H1 (cell line): Measurements from ENCODE around the gene HUWE1. TPM values are rescaled to one million over a fixed set of nuclear protein-coding genes. Genes with fewer than 3 reads are reported as not detected.

ENCODE experiments used
- CTCF ChIA-PET: fragments of 300-600 bp; sonication (Branson Sonifier 250); formaldehyde crosslinking; loops from one replicate; lab custom pipeline; 2021; ENCODE audit not compliant: partially characterized antibody; lab: Charles Lee
- POLR2A ChIA-PET: fragments of 300-600 bp; sonication (Branson Sonifier 250); formaldehyde crosslinking; loops from one replicate; lab custom pipeline; 2021; ENCODE audit warnings: inconsistent platforms; ENCODE audit not compliant: partially characterized antibody; lab: Charles Lee
- DNase-seq, 2 experiments: peaks; one replicate each; pipeline versions ENCODE4 v3.0.0 to v3.0.0-alpha.2; 2010 to 2022; ENCODE audit warnings: low spot score in 2 of 2, low read depth in 1 of 2, mixed read lengths in 1 of 2
- FAIRE-seq: peaks from 2 replicates; lab custom pipeline; 2011; peaks lifted over from hg19 to GRCh38; lab: Jason Lieb, UNC
- H2AFZ ChIP-seq: 2 replicates; pipeline ENCODE4 v1.8.1; 2012; ENCODE audit warnings: low read length, inconsistent platforms
- H2AK5ac ChIP-seq: 2 replicates; pipeline ENCODE4 v1.6.1; 2013; ENCODE audit warnings: low read depth, low read length
- H2BK120ac ChIP-seq: replicated peaks from 2 replicates; pipeline ENCODE3; 2013; ENCODE audit warnings: low read depth, low read length, inconsistent platforms
- H2BK12ac ChIP-seq: 2 replicates; pipeline ENCODE4 v1.6.1; 2013; ENCODE audit warnings: low read depth, low read length
- H2BK15ac ChIP-seq: 2 replicates; pipeline ENCODE4 v1.6.1; 2013; ENCODE audit warnings: low read length
- H2BK20ac ChIP-seq: 2 replicates; pipeline ENCODE4 v1.6.1; 2013; ENCODE audit warnings: low read length
- H2BK5ac ChIP-seq: 2 replicates; pipeline ENCODE4 v1.6.1; 2013; ENCODE audit warnings: low read depth, low read length
- H3K14ac ChIP-seq: 2 replicates; pipeline ENCODE4 v1.6.1; 2013; ENCODE audit warnings: inconsistent platforms; ENCODE audit not compliant: insufficient read length
- H3K18ac ChIP-seq: 2 replicates; pipeline ENCODE4 v1.6.1; 2013; ENCODE audit warnings: low read length; ENCODE audit errors: extremely low read depth
- H3K23ac ChIP-seq: 2 replicates; pipeline ENCODE4 v1.6.1; 2013; ENCODE audit warnings: inconsistent platforms; ENCODE audit not compliant: insufficient read length
- H3K23me2 ChIP-seq: 2 replicates; pipeline ENCODE4 v1.6.1; 2013; ENCODE audit warnings: low read depth, low read length
- H3K27ac ChIP-seq: 2 replicates; pipeline ENCODE4 v1.6.1; 2011; ENCODE audit warnings: low read depth, low read length, inconsistent platforms
- H3K27me3 ChIP-seq, 4 experiments: replicated peaks in 1 of 4; 1 replicate in 1 of 4; 2 replicates in 3 of 4; pipeline versions ENCODE4 v1.6.1 to v1.8.1; 2011 to 2013; ENCODE audit warnings: low read length in 3 of 4, mild to moderate bottlenecking in 3 of 4, inconsistent platforms in 2 of 4, mixed read lengths in 2 of 4, moderate library complexity in 1 of 4; ENCODE audit not compliant: control insufficient read depth in 3 of 4, insufficient read depth in 3 of 4; ENCODE audit errors: extremely low read depth in 1 of 4
- H3K36me3 ChIP-seq, 4 experiments: 2 replicates each; pipeline versions ENCODE4 v1.6.1 to v1.8.1; 2011 to 2013; ENCODE audit warnings: mild to moderate bottlenecking in 4 of 4, low read length in 3 of 4, moderate library complexity in 2 of 4, control low read depth in 1 of 4, inconsistent platforms in 1 of 4; ENCODE audit not compliant: insufficient read depth in 4 of 4, control insufficient read depth in 2 of 4
- H3K4ac ChIP-seq: replicated peaks from 2 replicates; pipeline ENCODE3; 2013; ENCODE audit warnings: low read length, low read depth, mixed read lengths, inconsistent platforms; ENCODE audit not compliant: insufficient read length
- H3K4me1 ChIP-seq, 4 experiments: replicated peaks in 1 of 4; 1 replicate in 1 of 4; 2 replicates in 3 of 4; pipeline versions ENCODE4 v1.6.1 to v1.8.1; 2011 to 2013; ENCODE audit warnings: low read length in 3 of 4, inconsistent platforms in 2 of 4, mixed read lengths in 1 of 4; ENCODE audit not compliant: insufficient read depth in 4 of 4, control insufficient read depth in 3 of 4
- H3K4me2 ChIP-seq, 2 experiments: 2 replicates each; pipeline versions ENCODE4 v1.6.1 to v1.8.1; 2011 to 2013; ENCODE audit warnings: low read depth in 2 of 2, low read length in 2 of 2, control low read depth in 1 of 2, inconsistent platforms in 1 of 2, mild to moderate bottlenecking in 1 of 2; ENCODE audit not compliant: insufficient read depth in 1 of 2
- H3K4me3 ChIP-seq, 4 experiments: fragments of 200-600, 300-600 bp in 1 of 4; sonication (generic), shearing (Covaris generic), sonication (Bioruptor Twin) in 1 of 4; 2 replicates each; pipeline versions ENCODE4 v1.5.1 to v1.8.1; 2011 to 2016; ENCODE audit warnings: low read length in 4 of 4, low read depth in 3 of 4, control low read depth in 2 of 4, inconsistent platforms in 2 of 4, mild to moderate bottlenecking in 2 of 4, mixed read lengths in 1 of 4, moderate library complexity in 1 of 4; ENCODE audit not compliant: insufficient read depth in 2 of 4; ENCODE audit errors: extremely low read depth in 1 of 4
- H3K56ac ChIP-seq: replicated peaks from 2 replicates; pipeline ENCODE3; 2013; ENCODE audit warnings: low read depth, mild to moderate bottlenecking, mixed read lengths, low read length, inconsistent platforms; ENCODE audit not compliant: insufficient read length
- H3K79me1 ChIP-seq: 2 replicates; pipeline ENCODE4 v1.6.1; 2013; ENCODE audit warnings: low read depth, low read length, control low read depth
- H3K79me2 ChIP-seq, 2 experiments: 2 replicates each; pipeline versions ENCODE4 v1.6.1 to v1.8.1; 2012 to 2013; ENCODE audit warnings: low read length in 2 of 2, mild to moderate bottlenecking in 2 of 2, inconsistent platforms in 1 of 2; ENCODE audit not compliant: insufficient read depth in 2 of 2, control insufficient read depth in 1 of 2
- H3K9ac ChIP-seq, 4 experiments: replicated peaks in 1 of 4; 1 replicate in 1 of 4; 2 replicates in 3 of 4; pipeline versions ENCODE4 v1.6.1 to v1.8.1; 2011 to 2013; ENCODE audit warnings: low read depth in 3 of 4, low read length in 3 of 4, control low read depth in 2 of 4, mild to moderate bottlenecking in 2 of 4, moderate library complexity in 2 of 4, inconsistent platforms in 1 of 4; ENCODE audit errors: extremely low read depth in 1 of 4
- H3K9me3 ChIP-seq, 2 experiments: 2 replicates each; pipeline versions ENCODE4 v1.6.1 to v1.8.1; 2012 to 2013; ENCODE audit warnings: mild to moderate bottlenecking in 2 of 2, moderate library complexity in 2 of 2, control low read depth in 1 of 2, inconsistent platforms in 1 of 2, low read depth in 1 of 2, low read length in 1 of 2, mixed read lengths in 1 of 2; ENCODE audit not compliant: insufficient read depth in 2 of 2
- H4K20me1 ChIP-seq, 2 experiments: replicated peaks in 1 of 2; 2 replicates each; pipeline versions ENCODE3 to v1.8.1; 2011 to 2013; ENCODE audit warnings: inconsistent platforms in 2 of 2, low read length in 2 of 2, mild to moderate bottlenecking in 1 of 2; ENCODE audit not compliant: insufficient read depth in 2 of 2, control insufficient read depth in 1 of 2
- H4K5ac ChIP-seq: 2 replicates; pipeline ENCODE4 v1.6.1; 2013; ENCODE audit warnings: low read length, low read depth, mixed read lengths, inconsistent platforms; ENCODE audit not compliant: insufficient read length
- H4K8ac ChIP-seq: 2 replicates; pipeline ENCODE4 v1.8.0; 2013; ENCODE audit warnings: mild to moderate bottlenecking, moderate library complexity, low read length, inconsistent platforms; ENCODE audit not compliant: insufficient read depth; ENCODE audit errors: extremely low read depth
- H4K91ac ChIP-seq: replicated peaks from 2 replicates; pipeline ENCODE3; 2013; ENCODE audit warnings: low read length, mixed read lengths, inconsistent platforms; ENCODE audit not compliant: insufficient read length
- ASH2L ChIP-seq: fragments of 200-600, 300-600 bp; sonication (generic); IDR thresholded peaks from one replicate; pipeline ENCODE4 v1.7.1; 2017; ENCODE audit warnings: low read length
- ATF2 ChIP-seq: IDR thresholded peaks from 2 replicates; pipeline ENCODE4 v1.6.1; 2012; ENCODE audit warnings: low read length, inconsistent platforms
- BRCA1 ChIP-seq: IDR thresholded peaks from 2 replicates; pipeline ENCODE4 v1.6.1; 2012; ENCODE audit warnings: low read depth, low read length, improper control_type of control experiment
- E2F6 ChIP-seq: IDR thresholded peaks from 2 replicates; pipeline ENCODE4 v1.6.1; 2012; ENCODE audit warnings: inconsistent platforms
- PHF8 ChIP-seq: fragments of 200-600 bp; sonication (generic); conservative IDR thresholded peaks from 2 replicates; pipeline ENCODE4 v1.7.1; 2012; ENCODE audit warnings: low read depth, mild to moderate bottlenecking, inconsistent platforms, low read length, moderate library complexity
- POLR2A ChIP-seq, 2 experiments: IDR thresholded peaks; 1 replicate in 1 of 2; 2 replicates in 1 of 2; pipeline ENCODE4 v1.6.1; 2011; ENCODE audit warnings: low read depth in 2 of 2, low read length in 2 of 2, mild to moderate bottlenecking in 2 of 2; ENCODE audit errors: control extremely low read depth in 1 of 2
- YY1 ChIP-seq: IDR thresholded peaks from 2 replicates; pipeline ENCODE4 v1.6.1; 2011; ENCODE audit warnings: low read depth, mild to moderate bottlenecking, low read length
- ZNF274 ChIP-seq: IDR thresholded peaks from 2 replicates; pipeline ENCODE4 v1.7.0; 2012; ENCODE audit warnings: low read length, borderline replicate concordance; ENCODE audit errors: extremely low read depth
- WGBS, 2 experiments: shearing (Covaris generic) in 1 of 2; methylation state at CpG; one replicate each; pipeline versions ENCODE4 v1.1.6 to v1.1.7; 2013 to 2015; ENCODE audit warnings: low lambda C conversion rate in 2 of 2, mixed read lengths in 2 of 2, inconsistent platforms in 1 of 2, low coverage in 1 of 2, missing lambda C conversion rate in 1 of 2; ENCODE audit not compliant: insufficient replicate concordance in 2 of 2, insufficient coverage in 1 of 2, insufficient read length in 1 of 2; ENCODE audit errors: extremely low coverage in 1 of 2, missing lambda C conversion rate in 1 of 2; 5-methylcytosine and 5-hydroxymethylcytosine counted together
- polyA plus RNA-seq, 7 experiments: library from polyadenylated mRNA; depleted of rRNA in 3 of 7; stranded (reverse) in 5 of 7; unstranded in 2 of 7; fragments of >200 nt in 5 of 7; fragments of 200-250 nt in 2 of 7; gene quantifications; 1 replicate in 5 of 7; 2 replicates in 1 of 7; 4 replicates in 1 of 7; pipeline versions ENCODE4 v1.2.1 to v1.2.3, GENCODE V29; 2011 to 2013; ENCODE audit warnings: missing spikeins in 2 of 7, mixed read lengths in 2 of 7
- total RNA-seq: library from RNA; stranded (reverse); fragmentation: NEBNext Ultra II Directional; extraction: Animal tissue kit (Norgen Biotek cat#: 25700); gene quantifications from 2 replicates; pipeline ENCODE4 v1.2.1, GENCODE V29; 2021

HUWE1 gene
- total and polyA plus RNA-seq, 2 of the 8 experiments (the other 6 are each of a cell fraction or from before 2014, with no cell fraction given): 114 to 252 TPM

GRCh38 chrX:53716328-53717088, 30.0 kb upstream of the HUWE1 start:
- Histone ChIP-seq H3K9ac (no peak overlapping the region), H3K56ac (no peak overlapping the region), H3K79me2 (no peaks in the 10 kb centered on the region), H4K91ac (no peak overlapping the region), H3K4me3 (no peak overlapping the region), H2AK5ac (no peak overlapping the region), H3K18ac (no peak overlapping the region), H4K5ac (no peak overlapping the region), H4K8ac (no peak overlapping the region), H3K23ac (no peak overlapping the region), H2BK12ac (no peak overlapping the region), H2BK120ac (no peak overlapping the region), H2BK15ac (no peak overlapping the region), H4K20me1 (no peaks in the 10 kb centered on the region), H3K14ac (no peak overlapping the region), H3K9me3 (peaks cover 0 to 6% of the 10 kb centered on the region in 2 experiments; a peak in 1 of 4 replicates), H3K23me2 (no peaks in the 10 kb centered on the region), H3K4me2 (no peak overlapping the region), H2AFZ (no peak overlapping the region), H3K4ac (no peak overlapping the region), H3K27me3 (no peaks in the 10 kb centered on the region), H3K36me3 (no peaks in the 10 kb centered on the region), H2BK5ac (no peak overlapping the region), H2BK20ac (no peak overlapping the region), H3K27ac (no peak overlapping the region), H3K4me1 (peaks cover 0 to 2% (median 0%) of the 10 kb centered on the region in 4 experiments; a peak in 1 of 7 replicates), H3K79me1 (no peaks in the 10 kb centered on the region)
- DNase-seq (no peak), FAIRE-seq (no peak)
- ChIA-PET CTCF (no interaction called here), POLR2A (interaction anchor here (8.1 kb wide), 1 partner anchor 31 kb away, joined by 45 read pairs; the partner anchor contains the start of gene HUWE1)
- WGBS, 2 experiments: 87% methylated on average over 4 of the region's 4 CpGs; no CpG with 5 or more reads in 1 of the 2 experiments
- TF ChIP-seq ATF2: no peak
- TF ChIP-seq ASH2L: no peak
- TF ChIP-seq PHF8: no peak
- no peak for TF ChIP-seq YY1
- TF ChIP-seq ZNF274: no peak
- no peak for TF ChIP-seq BRCA1
- TF ChIP-seq E2F6: no peak
- no peak for TF ChIP-seq POLR2A (IDR thresholded peaks at IDR 0.05; ENCODE audit: control extremely low read depth in 1 of 2, low read depth in 2 of 2, low read length in 2 of 2)
